Gastroesophageal sphincter (tissue), 3 donors: ENCODE measurements around the gene CPVL.

Experiments
- EP300 ChIP-seq: sonication (generic); formaldehyde crosslinking; IDR thresholded peaks from one replicate; pipeline ENCODE4 v1.6.1; 2017; ENCODE audit warnings: antibody characterized with exemption, mild to moderate bottlenecking
- POLR2A ChIP-seq, 2 donors: fragments of 450-650 bp; IDR thresholded peaks; one replicate each; pipeline ENCODE4 v1.6.1; 2017; ENCODE audit warnings: antibody characterized with exemption in 2 of 2, mild to moderate bottlenecking in 2 of 2, moderate library complexity in 1 of 2
- TF ChIP-seq, protein P1 (sequence below), 4 experiments: fragments of 200-600 bp in 2 of 4; fragments of 450-650 bp in 2 of 4; sonication (generic) in 1 of 4; IDR thresholded peaks; one replicate each; pipeline ENCODE4 v1.5.1; 2017 to 2019; ENCODE audit warnings: antibody characterized with exemption in 4 of 4, mild to moderate bottlenecking in 2 of 4, moderate library complexity in 2 of 4

GRCh38 chr7:29190349-29191045, 44.2 kb upstream of the CPVL start:
- TF ChIP-seq, protein P1, sequence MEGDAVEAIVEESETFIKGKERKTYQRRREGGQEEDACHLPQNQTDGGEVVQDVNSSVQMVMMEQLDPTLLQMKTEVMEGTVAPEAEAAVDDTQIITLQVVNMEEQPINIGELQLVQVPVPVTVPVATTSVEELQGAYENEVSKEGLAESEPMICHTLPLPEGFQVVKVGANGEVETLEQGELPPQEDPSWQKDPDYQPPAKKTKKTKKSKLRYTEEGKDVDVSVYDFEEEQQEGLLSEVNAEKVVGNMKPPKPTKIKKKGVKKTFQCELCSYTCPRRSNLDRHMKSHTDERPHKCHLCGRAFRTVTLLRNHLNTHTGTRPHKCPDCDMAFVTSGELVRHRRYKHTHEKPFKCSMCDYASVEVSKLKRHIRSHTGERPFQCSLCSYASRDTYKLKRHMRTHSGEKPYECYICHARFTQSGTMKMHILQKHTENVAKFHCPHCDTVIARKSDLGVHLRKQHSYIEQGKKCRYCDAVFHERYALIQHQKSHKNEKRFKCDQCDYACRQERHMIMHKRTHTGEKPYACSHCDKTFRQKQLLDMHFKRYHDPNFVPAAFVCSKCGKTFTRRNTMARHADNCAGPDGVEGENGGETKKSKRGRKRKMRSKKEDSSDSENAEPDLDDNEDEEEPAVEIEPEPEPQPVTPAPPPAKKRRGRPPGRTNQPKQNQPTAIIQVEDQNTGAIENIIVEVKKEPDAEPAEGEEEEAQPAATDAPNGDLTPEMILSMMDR (IDR thresholded peaks at IDR 0.05) = no peak
- no peak for TF ChIP-seq POLR2A (IDR thresholded peaks at IDR 0.05)
- no peak for TF ChIP-seq EP300
